Measurements from ENCODE around the gene STAT6.

The STAT6 gene

GRCh38 chr12:57111031-57111734 is at the start of gene STAT6:
TSS of gene STAT6 (minus strand) at chr12:57111362. CDS start at chr12:57108278, 3,084 bp downstream.
- Histone ChIP-seq H3K27me3 (ENCODE audit: control insufficient read depth, insufficient read depth, low read length) (no peaks in the 10 kb centered on the region; the same call in 1 of the 2 replicates), H3K4me1 (ENCODE audit: control insufficient read depth, insufficient read depth, low read length) (peaks cover 22% of the 10 kb centered on the region), H3K36me3 (ENCODE audit: control insufficient read depth, insufficient read depth, low read length) (peaks cover 11% of the 10 kb centered on the region), H3K27ac (ENCODE audit: low read depth, low read length) (peak within 1 kb of the TSS; percentile 76; the same call in 1 of the 2 replicates), H3K9me3 (ENCODE audit: control insufficient read depth, insufficient read depth, low read depth, low read length) (no peaks in the 10 kb centered on the region), H3K9ac (ENCODE audit: low read length) (peak within 1 kb of the TSS; percentile 84), H3K4me3 (ENCODE audit: low read depth, low read length) (peak within 1 kb of the TSS; percentile 60)

GRCh38 chr12:57160741-57161140 is 49.6 kb upstream of the STAT6 start:
- H3K9ac ChIP-seq (ENCODE audit: low read length), result no peak overlapping the region
- H3K4me1 ChIP-seq (ENCODE audit: control insufficient read depth, insufficient read depth, low read length), result no peaks in the 10 kb centered on the region
- H3K9me3 ChIP-seq (ENCODE audit: control insufficient read depth, insufficient read depth, low read depth, low read length), result no peaks in the 10 kb centered on the region
- no peak overlapping the region for H3K4me3 ChIP-seq (ENCODE audit: low read depth, low read length)
- H3K36me3 ChIP-seq (ENCODE audit: control insufficient read depth, insufficient read depth, low read length), result peaks cover 96% of the 10 kb centered on the region
- no peak overlapping the region for H3K27ac ChIP-seq (ENCODE audit: low read depth, low read length)
- H3K27me3 ChIP-seq (ENCODE audit: control insufficient read depth, insufficient read depth, low read length), result no peaks in the 10 kb centered on the region

GRCh38 chr12:57160040-57160439 is 48.9 kb upstream of the STAT6 start:
- Histone ChIP-seq H3K36me3 (ENCODE audit: control insufficient read depth, insufficient read depth, low read length) (peaks cover 96% of the 10 kb centered on the region), H3K4me1 (ENCODE audit: control insufficient read depth, insufficient read depth, low read length) (no peaks in the 10 kb centered on the region), H3K27ac (ENCODE audit: low read depth, low read length) (no peak overlapping the region), H3K27me3 (ENCODE audit: control insufficient read depth, insufficient read depth, low read length) (no peaks in the 10 kb centered on the region), H3K9ac (ENCODE audit: low read length) (no peak overlapping the region), H3K4me3 (ENCODE audit: low read depth, low read length) (no peak overlapping the region), H3K9me3 (ENCODE audit: control insufficient read depth, insufficient read depth, low read depth, low read length) (no peaks in the 10 kb centered on the region)

GRCh38 chr12:57159311-57159710 is 48.1 kb upstream of the STAT6 start:
- no peaks in the 10 kb centered on the region for H3K27me3 ChIP-seq (ENCODE audit: control insufficient read depth, insufficient read depth, low read length)
- no peak overlapping the region for H3K4me3 ChIP-seq (ENCODE audit: low read depth, low read length)
- H3K9me3 ChIP-seq (ENCODE audit: control insufficient read depth, insufficient read depth, low read depth, low read length), result no peaks in the 10 kb centered on the region
- H3K27ac ChIP-seq (ENCODE audit: low read depth, low read length), result no peak overlapping the region
- H3K4me1 ChIP-seq (ENCODE audit: control insufficient read depth, insufficient read depth, low read length), result no peaks in the 10 kb centered on the region
- H3K36me3 ChIP-seq (ENCODE audit: control insufficient read depth, insufficient read depth, low read length), result peaks cover 96% of the 10 kb centered on the region
- no peak overlapping the region for H3K9ac ChIP-seq (ENCODE audit: low read length)

GRCh38 chr12:57158665-57159064 is 47.5 kb upstream of the STAT6 start:
- H3K27ac ChIP-seq (ENCODE audit: low read depth, low read length), result no peak overlapping the region

GRCh38 chr12:57158186-57158585 is 47.0 kb upstream of the STAT6 start:
- H3K4me1 ChIP-seq (ENCODE audit: control insufficient read depth, insufficient read depth, low read length), result no peaks in the 10 kb centered on the region
- peaks cover 97% of the 10 kb centered on the region for H3K36me3 ChIP-seq (ENCODE audit: control insufficient read depth, insufficient read depth, low read length)

More at GRCh38 chr12:57158665-57159064, 47.5 kb upstream of the STAT6 start:
- H3K9ac ChIP-seq (ENCODE audit: low read length), result no peak overlapping the region
- peaks cover 97% of the 10 kb centered on the region for H3K36me3 ChIP-seq (ENCODE audit: control insufficient read depth, insufficient read depth, low read length)
- H3K4me1 ChIP-seq (ENCODE audit: control insufficient read depth, insufficient read depth, low read length), result no peaks in the 10 kb centered on the region
- no peak overlapping the region for H3K4me3 ChIP-seq (ENCODE audit: low read depth, low read length)
- H3K9me3 ChIP-seq (ENCODE audit: control insufficient read depth, insufficient read depth, low read depth, low read length), result no peaks in the 10 kb centered on the region
- H3K27me3 ChIP-seq (ENCODE audit: control insufficient read depth, insufficient read depth, low read length), result no peaks in the 10 kb centered on the region

GRCh38 chr12:57157588-57158173 is 46.5 kb upstream of the STAT6 start:
- Histone ChIP-seq H3K9ac (ENCODE audit: low read length) (no peak overlapping the region), H3K4me1 (ENCODE audit: control insufficient read depth, insufficient read depth, low read length) (no peaks in the 10 kb centered on the region), H3K9me3 (ENCODE audit: control insufficient read depth, insufficient read depth, low read depth, low read length) (no peaks in the 10 kb centered on the region), H3K27me3 (ENCODE audit: control insufficient read depth, insufficient read depth, low read length) (no peaks in the 10 kb centered on the region), H3K36me3 (ENCODE audit: control insufficient read depth, insufficient read depth, low read length) (peaks cover 95% of the 10 kb centered on the region), H3K27ac (ENCODE audit: low read depth, low read length) (no peak overlapping the region), H3K4me3 (ENCODE audit: low read depth, low read length) (no peak overlapping the region)

More at GRCh38 chr12:57158186-57158585, 47.0 kb upstream of the STAT6 start:
- H3K4me3 ChIP-seq (ENCODE audit: low read depth, low read length), result no peak overlapping the region
- H3K9ac ChIP-seq (ENCODE audit: low read length), result no peak overlapping the region
- no peaks in the 10 kb centered on the region for H3K9me3 ChIP-seq (ENCODE audit: control insufficient read depth, insufficient read depth, low read depth, low read length)
- no peaks in the 10 kb centered on the region for H3K27me3 ChIP-seq (ENCODE audit: control insufficient read depth, insufficient read depth, low read length)
- H3K27ac ChIP-seq (ENCODE audit: low read depth, low read length), result no peak overlapping the region

GRCh38 chr12:57156701-57157403 is 45.7 kb upstream of the STAT6 start:
- Histone ChIP-seq H3K27me3 (ENCODE audit: control insufficient read depth, insufficient read depth, low read length) (no peaks in the 10 kb centered on the region), H3K9me3 (ENCODE audit: control insufficient read depth, insufficient read depth, low read depth, low read length) (no peaks in the 10 kb centered on the region), H3K4me1 (ENCODE audit: control insufficient read depth, insufficient read depth, low read length) (no peaks in the 10 kb centered on the region), H3K9ac (ENCODE audit: low read length) (no peak overlapping the region), H3K36me3 (ENCODE audit: control insufficient read depth, insufficient read depth, low read length) (peaks cover 90% of the 10 kb centered on the region), H3K27ac (ENCODE audit: low read depth, low read length) (no peak overlapping the region), H3K4me3 (ENCODE audit: low read depth, low read length) (no peak overlapping the region)

GRCh38 chr12:57154804-57155434 is 43.8 kb upstream of the STAT6 start:
- H3K9me3 ChIP-seq (ENCODE audit: control insufficient read depth, insufficient read depth, low read depth, low read length), result no peaks in the 10 kb centered on the region
- H3K9ac ChIP-seq (ENCODE audit: low read length), result no peak overlapping the region
- no peak overlapping the region for H3K4me3 ChIP-seq (ENCODE audit: low read depth, low read length)
- no peaks in the 10 kb centered on the region for H3K4me1 ChIP-seq (ENCODE audit: control insufficient read depth, insufficient read depth, low read length)
- H3K36me3 ChIP-seq (ENCODE audit: control insufficient read depth, insufficient read depth, low read length), result peaks cover 85% of the 10 kb centered on the region
- no peaks in the 10 kb centered on the region for H3K27me3 ChIP-seq (ENCODE audit: control insufficient read depth, insufficient read depth, low read length)
- no peak overlapping the region for H3K27ac ChIP-seq (ENCODE audit: low read depth, low read length)

GRCh38 chr12:57154076-57154475 is 42.9 kb upstream of the STAT6 start:
- peaks cover 6% of the 10 kb centered on the region; the same call in 1 of the 2 replicates for H3K4me1 ChIP-seq (ENCODE audit: control insufficient read depth, insufficient read depth, low read length)
- H3K27ac ChIP-seq (ENCODE audit: low read depth, low read length), result no peak overlapping the region

More at GRCh38 chr12:57154076-57154475, 42.9 kb upstream of the STAT6 start:
- Histone ChIP-seq H3K27me3 (ENCODE audit: control insufficient read depth, insufficient read depth, low read length) (no peaks in the 10 kb centered on the region), H3K9me3 (ENCODE audit: control insufficient read depth, insufficient read depth, low read depth, low read length) (no peaks in the 10 kb centered on the region), H3K4me3 (ENCODE audit: low read depth, low read length) (no peak overlapping the region), H3K9ac (ENCODE audit: low read length) (no peak overlapping the region), H3K36me3 (ENCODE audit: control insufficient read depth, insufficient read depth, low read length) (peaks cover 84% of the 10 kb centered on the region)

All from HUES6 (cell line).